Purkinje cell (primary cell): ENCODE results near the gene TRA2B. TPM values are rescaled to one million over a fixed set of nuclear protein-coding genes. Genes with fewer than 3 reads are reported as not detected.

Experiments
- polyA plus RNA-seq: library from polyadenylated mRNA; unstranded; fragments of >200 nt; fragmentation: Nextera tagmentation; gene quantifications from 2 replicates; pipeline ENCODE4 v1.2.1, GENCODE V29; 2014

Gene TRA2B
- polyA plus RNA-seq = 47.0 and 56.1 TPM in 2 replicates

GRCh38 chr3:185937689-185938374 lies at the start of gene TRA2B:
Gene TRA2B (minus strand): TSS chr3:185938014. CDS start chr3:185937860, 154 bp downstream.

Other genes with a start within 250 kb of the TRA2B start
- gene IGF2BP2, start 113.0 kb downstream of the TRA2B start, polyA plus RNA-seq = 0.31 TPM in 1 of 2 replicates, not detected in the other
- gene ETV5, start 171.1 kb upstream of the TRA2B start, polyA plus RNA-seq = 38.9 and 40.0 TPM in 2 replicates